WTC11 (cell line): ENCODE measurements around the gene C1QC.

Experiments used
- ATF1 ChIP-seq: sonication (generic); formaldehyde crosslinking; IDR thresholded peaks from 2 replicates; pipeline ENCODE4 v1.8.1; 2023; ENCODE audit warnings: mild to moderate bottlenecking, moderate library complexity, missing genetic modification reagents
- CDX4 ChIP-seq: fragments of 250-450 bp; sonication (Bioruptor Pico); IDR thresholded peaks from 2 replicates; pipeline ENCODE4 v1.9.0; 2021; ENCODE audit warnings: moderate library complexity, mild to moderate bottlenecking, inconsistent platforms, borderline replicate concordance
- CREM ChIP-seq: sonication (generic); formaldehyde crosslinking; IDR thresholded peaks from 2 replicates; pipeline ENCODE4 v1.8.1; 2022; ENCODE audit warnings: mild to moderate bottlenecking, missing genetic modification reagents, moderate library complexity
- E2F5 ChIP-seq: sonication (generic); formaldehyde crosslinking; IDR thresholded peaks from 2 replicates; pipeline ENCODE4 v1.8.1; 2022; ENCODE audit warnings: mild to moderate bottlenecking, moderate library complexity, missing genetic modification reagents
- FOXJ3 ChIP-seq: sonication (generic); formaldehyde crosslinking; IDR thresholded peaks from 2 replicates; pipeline ENCODE4 v1.9.0; 2021; ENCODE audit warnings: missing genetic modification reagents, mild to moderate bottlenecking, borderline replicate concordance
- FOXP1 ChIP-seq: sonication (generic); formaldehyde crosslinking; IDR thresholded peaks from 2 replicates; pipeline ENCODE4 v1.8.0; 2022; ENCODE audit warnings: missing genetic modification reagents, mild to moderate bottlenecking, moderate library complexity, borderline replicate concordance
- TCF7 ChIP-seq: sonication (generic); formaldehyde crosslinking; IDR thresholded peaks from 2 replicates; pipeline ENCODE4 v1.8.0; 2022; ENCODE audit warnings: mild to moderate bottlenecking, low read depth, missing genetic modification reagents, moderate library complexity
- TF ChIP-seq, protein P1 (sequence below): sonication (generic); formaldehyde crosslinking; IDR thresholded peaks from 2 replicates; pipeline ENCODE4 v1.8.1; 2022; ENCODE audit warnings: low read depth, missing genetic modification reagents, borderline replicate concordance
- TF ChIP-seq, protein P2 (sequence below): fragments of 200-600 bp; IDR thresholded peaks from 2 replicates; pipeline ENCODE4 v1.8.0; 2022; ENCODE audit warnings: antibody characterized with exemption

DNA sequence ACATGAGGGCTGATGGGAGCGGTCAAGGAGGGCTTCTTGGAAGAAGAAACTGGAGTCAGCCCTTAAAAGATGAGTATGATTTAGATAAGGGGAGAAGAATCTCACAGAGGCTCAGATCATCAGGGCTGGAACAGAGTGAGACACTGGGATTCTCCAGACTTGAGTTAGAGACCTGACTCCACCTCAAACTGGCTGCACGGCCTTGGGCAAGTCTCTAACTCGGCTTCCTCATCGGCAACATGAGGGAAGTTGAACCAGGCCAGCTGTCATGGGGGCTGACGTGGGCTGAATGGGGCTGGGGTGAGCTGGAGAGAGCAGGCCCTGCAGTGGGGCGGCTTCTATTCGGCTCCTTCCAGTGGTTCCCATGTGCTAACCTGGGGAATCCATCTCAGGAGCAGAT lies 2.5 kb downstream of the C1QC start:
- no peak for TF ChIP-seq CDX4 (CRISPR knock-in tag)
- TF ChIP-seq FOXP1 (CRISPR knock-in tag) = no peak
- no peak for TF ChIP-seq TCF7 (CRISPR knock-in tag)
- no peak for TF ChIP-seq ATF1 (CRISPR knock-in tag)
- TF ChIP-seq CREM = no peak
- TF ChIP-seq, protein P1, sequence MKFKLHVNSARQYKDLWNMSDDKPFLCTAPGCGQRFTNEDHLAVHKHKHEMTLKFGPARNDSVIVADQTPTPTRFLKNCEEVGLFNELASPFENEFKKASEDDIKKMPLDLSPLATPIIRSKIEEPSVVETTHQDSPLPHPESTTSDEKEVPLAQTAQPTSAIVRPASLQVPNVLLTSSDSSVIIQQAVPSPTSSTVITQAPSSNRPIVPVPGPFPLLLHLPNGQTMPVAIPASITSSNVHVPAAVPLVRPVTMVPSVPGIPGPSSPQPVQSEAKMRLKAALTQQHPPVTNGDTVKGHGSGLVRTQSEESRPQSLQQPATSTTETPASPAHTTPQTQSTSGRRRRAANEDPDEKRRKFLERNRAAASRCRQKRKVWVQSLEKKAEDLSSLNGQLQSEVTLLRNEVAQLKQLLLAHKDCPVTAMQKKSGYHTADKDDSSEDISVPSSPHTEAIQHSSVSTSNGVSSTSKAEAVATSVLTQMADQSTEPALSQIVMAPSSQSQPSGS (CRISPR knock-in tag) = no peak
- TF ChIP-seq FOXJ3 (CRISPR knock-in tag) = no peak
- TF ChIP-seq, protein P2, sequence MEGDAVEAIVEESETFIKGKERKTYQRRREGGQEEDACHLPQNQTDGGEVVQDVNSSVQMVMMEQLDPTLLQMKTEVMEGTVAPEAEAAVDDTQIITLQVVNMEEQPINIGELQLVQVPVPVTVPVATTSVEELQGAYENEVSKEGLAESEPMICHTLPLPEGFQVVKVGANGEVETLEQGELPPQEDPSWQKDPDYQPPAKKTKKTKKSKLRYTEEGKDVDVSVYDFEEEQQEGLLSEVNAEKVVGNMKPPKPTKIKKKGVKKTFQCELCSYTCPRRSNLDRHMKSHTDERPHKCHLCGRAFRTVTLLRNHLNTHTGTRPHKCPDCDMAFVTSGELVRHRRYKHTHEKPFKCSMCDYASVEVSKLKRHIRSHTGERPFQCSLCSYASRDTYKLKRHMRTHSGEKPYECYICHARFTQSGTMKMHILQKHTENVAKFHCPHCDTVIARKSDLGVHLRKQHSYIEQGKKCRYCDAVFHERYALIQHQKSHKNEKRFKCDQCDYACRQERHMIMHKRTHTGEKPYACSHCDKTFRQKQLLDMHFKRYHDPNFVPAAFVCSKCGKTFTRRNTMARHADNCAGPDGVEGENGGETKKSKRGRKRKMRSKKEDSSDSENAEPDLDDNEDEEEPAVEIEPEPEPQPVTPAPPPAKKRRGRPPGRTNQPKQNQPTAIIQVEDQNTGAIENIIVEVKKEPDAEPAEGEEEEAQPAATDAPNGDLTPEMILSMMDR = no peak
- no peak for TF ChIP-seq E2F5 (CRISPR knock-in tag)
